Cerebellar nuclear complex (tissue), 1 donor: ENCODE results near the gene TMEM174.

Experiments
- DNase-seq, 2 experiments: peaks; one replicate each; lab custom pipeline; 2025; lab: John Stamatoyannopoulos, UW

Gene TMEM174, protein sequence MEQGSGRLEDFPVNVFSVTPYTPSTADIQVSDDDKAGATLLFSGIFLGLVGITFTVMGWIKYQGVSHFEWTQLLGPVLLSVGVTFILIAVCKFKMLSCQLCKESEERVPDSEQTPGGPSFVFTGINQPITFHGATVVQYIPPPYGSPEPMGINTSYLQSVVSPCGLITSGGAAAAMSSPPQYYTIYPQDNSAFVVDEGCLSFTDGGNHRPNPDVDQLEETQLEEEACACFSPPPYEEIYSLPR

DNA sequence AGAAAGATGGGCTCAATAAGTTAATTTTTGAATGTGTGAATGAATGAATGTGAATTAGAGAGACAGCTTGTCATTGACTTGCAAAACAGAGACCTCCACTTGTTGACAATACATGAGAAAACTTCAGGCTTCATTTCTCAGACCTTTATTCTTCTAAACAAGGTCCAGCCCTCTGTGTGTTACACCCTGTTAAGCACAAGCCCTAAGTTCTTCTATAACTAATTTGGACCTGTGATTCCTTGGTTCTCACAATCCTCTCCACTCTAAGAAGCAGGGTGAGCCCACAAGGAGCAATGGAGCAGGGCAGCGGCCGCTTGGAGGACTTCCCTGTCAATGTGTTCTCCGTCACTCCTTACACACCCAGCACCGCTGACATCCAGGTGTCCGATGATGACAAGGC is at the start of gene TMEM174:
TMEM174 (plus strand) TSS at position 243 of the 400 bp plus-strand sequence; CDS start at position 294, 51 bp downstream.
- DNase-seq: no peak

DNA sequence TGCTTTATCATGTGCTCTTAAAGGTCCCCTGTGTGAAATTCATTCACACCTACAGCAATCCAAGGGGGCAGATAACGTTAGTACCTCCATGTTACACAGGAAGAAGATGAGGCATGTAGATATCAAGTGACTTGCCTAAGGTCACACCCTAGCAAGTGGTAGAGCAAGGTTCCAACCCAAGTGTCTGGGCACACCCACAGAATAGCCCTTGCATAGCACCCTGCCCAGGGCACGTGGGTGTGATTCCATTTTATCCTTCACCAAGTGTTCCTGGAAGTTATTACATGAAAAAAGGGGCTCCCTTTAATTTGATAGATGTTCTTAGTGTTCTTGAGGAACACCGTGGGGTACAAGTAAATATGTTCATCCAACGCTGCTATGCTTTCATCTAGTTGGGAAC is 47.7 kb upstream of the TMEM174 start:
- no peak for DNase-seq

DNA sequence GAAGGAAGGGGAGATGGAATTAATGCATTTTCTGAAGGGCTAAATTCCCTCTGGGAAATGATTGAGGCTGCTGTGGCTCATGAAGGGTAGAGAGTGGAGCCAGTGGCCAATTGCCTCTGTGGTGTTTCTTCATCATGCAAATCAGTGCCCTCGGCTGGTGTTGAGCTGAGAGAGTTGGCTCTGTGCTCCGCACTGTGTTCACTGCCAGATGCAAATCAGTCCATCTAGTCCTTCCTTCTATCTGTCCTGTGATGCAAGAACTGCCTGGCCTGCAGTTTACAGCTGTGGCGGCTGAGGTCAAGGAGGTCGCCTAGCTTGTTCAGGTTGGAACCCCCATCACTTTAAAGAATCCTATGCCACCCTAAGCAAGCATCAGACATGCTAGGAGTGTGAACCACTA is 46.6 kb upstream of the TMEM174 start:
- no peak for DNase-seq

DNA sequence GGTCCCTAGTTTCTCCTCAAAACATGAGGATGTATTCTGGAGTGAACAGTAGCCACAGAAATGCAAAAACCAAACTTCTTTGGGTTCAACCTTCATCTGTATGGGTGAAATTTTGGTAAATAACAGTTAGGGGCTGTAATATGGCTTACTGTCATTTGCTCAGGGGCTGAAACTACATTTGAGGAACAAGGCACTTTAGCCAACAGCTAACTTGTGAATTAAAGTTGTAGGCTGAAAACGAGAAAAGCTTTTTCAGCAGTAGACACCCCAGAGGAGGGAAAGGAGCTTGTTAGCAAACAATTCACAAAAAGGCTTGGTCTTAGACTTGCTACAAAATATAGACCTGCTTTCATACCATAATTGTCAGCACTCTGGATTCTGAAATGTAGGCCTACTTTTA is 46.0 kb upstream of the TMEM174 start:
- no peak for DNase-seq

DNA sequence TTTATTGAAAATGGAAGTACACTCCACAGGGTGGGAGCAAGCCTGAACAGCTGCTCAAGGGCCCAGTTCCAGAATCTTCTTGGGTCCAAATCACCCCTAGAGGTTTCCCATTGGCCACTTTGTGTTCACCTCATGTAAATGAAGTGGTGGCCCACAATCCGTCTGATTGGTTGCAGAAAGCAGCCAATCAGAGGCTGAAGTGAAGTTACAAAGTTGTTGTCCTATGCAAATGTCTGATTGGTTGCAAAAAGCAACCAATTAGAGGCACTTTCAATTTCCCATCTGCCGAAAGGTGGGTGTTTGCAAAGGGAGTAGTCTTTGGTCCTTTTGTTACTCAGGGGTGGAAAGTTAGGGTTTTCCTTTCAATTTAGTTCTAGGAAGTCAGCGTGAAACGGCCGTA is 43.9 kb upstream of the TMEM174 start:
- no peak for DNase-seq

DNA sequence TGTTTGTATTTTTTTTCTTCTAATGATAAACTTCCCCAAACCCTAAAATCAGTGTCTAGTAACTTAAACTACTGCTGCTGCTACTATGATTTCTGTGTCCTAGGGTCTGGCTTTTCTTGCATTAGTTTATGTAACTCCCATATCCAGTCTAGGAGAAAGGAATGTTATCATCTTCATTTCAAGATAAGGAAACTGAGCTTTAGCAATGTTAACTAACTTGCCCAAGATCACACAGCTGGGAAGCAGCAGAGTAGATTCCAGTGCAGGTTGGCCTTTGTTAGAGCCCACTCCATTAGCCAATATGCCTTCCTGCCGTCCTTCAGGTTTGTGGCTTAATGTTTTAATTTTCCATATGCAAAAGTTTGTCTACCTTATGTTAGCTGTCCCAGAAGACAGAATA is 42.2 kb upstream of the TMEM174 start:
- DNase-seq: no peak

DNA sequence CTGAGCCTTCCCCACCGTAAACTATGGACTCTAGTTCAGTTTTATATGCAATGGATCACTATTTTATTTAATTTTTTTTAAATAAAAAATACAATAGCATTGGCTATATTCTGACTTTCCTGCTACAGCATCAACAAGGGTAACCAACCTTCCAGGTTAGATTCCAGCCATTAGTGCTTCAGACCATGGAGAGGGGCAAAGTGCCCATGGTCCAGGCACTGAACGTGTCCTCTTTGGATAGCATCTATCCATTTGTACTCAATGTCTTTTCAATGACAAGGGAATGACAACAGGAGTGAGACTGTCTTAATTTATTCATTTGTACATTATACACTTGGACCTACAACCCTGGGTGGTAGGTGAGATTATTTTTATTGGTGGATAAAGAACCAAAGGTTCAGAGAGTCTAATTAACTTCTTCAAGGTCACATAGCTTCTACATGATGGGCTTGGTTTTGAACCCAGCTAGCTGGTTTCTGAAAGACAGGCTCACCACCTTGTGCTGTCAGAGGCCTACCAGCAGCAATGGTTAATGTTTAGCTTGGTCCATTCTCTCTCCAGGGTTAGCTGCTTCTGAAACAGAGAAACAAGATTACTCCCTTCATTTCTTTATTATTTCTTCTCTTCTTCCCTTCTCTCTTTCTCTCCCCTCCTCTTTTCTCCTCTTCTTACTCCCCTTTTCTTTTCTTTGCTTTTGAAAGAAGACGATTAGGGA is 41.1 kb upstream of the TMEM174 start:
- no peak for DNase-seq

DNA sequence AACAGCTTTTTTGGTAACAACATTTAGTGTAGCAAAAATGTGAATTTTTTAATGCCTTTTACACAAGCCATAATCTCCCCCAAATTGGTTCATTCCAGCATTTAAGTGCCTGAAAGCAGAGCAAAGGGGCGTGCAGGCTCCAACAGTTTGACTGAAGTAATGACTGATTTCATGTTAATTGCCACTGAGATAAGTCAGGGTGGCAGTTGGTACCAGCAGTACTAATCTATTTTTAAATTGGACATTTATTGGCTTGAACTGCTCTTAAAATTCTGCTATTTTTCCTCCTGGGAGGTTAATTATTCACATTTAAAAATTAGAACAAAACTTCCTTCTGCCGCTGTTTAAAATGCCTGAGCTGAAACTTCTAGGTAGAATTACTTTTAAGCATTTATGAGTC is 40.2 kb upstream of the TMEM174 start:
- DNase-seq: no peak

DNA sequence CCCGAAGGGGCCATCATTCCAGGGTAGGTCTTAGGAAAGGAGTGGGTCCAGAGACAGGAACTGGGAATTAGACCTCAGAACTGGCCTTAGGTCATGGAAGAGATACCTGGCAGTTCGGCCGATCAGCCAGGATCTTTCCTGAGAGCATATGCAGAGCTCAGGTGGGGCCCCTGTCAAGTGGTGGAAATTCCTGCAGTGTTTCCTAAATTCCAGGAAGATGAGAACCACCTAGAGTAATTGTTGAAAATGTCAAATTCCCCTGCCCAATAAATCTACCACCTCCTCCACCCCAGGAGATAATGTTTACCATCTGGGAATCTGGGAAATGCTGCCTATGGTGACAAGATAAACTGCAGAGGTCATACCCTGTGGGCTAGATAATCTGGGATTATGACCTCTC is 38.0 kb upstream of the TMEM174 start:
- DNase-seq: no peak

DNA sequence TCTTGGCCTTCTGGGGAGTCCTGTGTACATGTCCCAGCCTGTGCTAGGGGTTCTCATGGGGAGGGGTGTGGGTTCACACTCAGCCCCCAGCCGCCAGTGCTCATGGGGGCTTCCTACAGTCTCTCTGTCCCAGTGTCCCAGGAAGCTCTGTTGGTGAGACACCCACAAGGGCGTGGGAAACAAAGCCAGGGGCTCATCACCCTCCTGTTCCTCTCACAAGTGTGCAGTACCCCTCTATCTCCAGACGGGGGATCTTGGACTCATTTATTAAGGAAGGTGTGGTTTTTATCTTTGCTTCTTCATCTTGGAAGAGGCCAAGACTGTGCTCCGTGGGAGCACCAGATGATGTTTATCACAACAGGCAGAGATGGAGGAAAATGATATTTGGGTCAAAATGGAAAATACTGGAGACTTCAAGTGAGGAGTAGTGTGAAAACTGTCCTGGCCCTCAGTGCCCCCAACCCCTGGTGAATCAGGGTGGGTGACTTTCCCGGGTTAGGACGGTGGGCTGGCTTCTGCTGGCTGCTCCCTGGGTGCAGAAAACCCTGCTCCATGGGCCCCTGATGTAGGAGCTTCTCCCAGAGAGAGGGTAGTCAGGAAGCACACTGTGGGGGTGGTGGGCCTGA is 37.5 kb upstream of the TMEM174 start:
- no peak for DNase-seq

DNA sequence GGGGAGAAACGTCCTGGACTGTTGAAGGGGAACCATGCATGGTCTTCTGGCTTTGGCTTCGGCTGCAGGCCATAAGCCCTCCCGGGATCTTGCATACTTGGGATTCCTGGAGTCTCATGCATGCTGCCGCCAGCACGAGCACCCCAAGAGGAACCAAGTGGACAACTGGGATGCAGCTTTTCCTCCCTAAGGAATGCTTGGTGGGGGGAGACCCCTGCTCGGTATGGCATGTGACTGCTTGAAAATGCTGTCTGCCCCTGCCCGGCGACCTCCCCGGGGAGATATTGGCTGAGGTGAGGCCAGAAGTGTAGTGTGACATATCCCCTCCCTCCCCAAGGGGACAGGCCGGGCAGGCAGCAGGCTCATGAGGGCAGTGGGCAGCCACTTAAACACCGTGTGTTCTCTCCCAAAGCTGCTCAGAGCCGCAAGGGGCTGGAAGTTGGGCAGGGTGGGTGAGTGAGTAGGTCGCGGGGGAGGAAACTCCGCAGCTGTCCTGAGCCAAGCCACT is 36.9 kb upstream of the TMEM174 start:
- no peak for DNase-seq

DNA sequence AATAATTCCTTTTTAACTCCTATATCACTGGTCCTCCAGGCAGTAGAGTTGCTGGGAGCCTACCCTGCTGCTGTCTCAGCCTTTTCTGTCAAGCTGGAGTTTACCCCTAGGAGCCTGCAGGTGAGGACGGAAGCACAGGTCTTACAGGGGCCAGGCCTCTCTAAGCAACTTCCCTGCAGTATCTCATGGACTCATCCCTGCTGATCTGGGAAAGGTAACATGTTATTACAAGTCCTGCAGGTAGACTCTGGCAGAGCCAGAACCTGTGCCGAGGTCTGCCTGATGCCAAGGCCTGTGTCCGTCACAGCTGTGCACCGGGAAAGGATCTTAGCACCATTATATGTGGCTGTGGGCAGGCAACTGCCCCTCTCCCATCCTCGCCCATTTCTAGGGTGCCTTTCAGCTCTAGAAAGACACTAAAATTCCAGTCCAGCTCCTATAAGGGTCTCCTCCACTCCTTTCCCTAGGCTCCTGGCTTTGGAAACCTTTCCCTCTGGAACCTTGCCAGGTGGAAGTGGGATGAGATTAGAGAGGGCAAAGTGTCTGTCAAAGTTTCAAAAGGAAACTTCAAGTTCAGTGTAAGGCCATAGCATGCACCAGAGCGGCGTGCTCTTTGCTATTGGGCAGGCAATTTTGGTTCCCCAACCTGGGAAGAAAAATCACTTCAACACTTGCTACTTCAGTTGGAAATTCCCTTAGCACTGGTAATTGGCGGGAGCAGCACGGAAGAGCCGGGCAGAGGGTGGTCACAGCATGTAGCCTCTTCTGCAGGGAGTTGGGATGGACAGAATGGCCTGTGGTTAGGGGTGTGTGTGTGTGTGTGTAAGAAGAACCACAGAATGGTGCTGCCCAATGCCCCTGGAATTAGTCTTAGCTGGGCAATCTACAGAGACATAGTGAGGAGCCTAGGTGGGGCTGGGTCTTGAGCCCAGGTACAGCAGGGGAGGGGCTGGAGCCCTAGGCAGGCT is 35.1 kb upstream of the TMEM174 start:
- no peak for DNase-seq

DNA sequence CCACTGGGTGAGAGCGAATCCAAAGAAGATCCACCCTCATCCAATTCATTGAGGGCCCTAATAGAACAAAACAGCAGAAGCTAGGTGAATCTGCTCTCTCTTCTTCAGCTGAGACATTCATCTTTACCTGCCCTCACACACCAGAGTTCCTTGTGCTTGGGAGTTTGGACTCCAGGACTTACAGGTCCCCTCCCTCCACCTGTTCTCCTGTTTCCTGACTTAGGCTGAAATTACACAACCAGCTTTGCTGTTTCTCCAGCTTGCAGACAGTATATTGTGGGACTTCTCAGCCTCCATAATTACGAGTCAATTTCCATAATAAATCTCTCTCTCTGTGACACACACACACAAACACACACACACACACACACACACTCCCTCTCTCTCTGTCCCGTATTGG is 33.5 kb upstream of the TMEM174 start:
- no peak for DNase-seq

DNA sequence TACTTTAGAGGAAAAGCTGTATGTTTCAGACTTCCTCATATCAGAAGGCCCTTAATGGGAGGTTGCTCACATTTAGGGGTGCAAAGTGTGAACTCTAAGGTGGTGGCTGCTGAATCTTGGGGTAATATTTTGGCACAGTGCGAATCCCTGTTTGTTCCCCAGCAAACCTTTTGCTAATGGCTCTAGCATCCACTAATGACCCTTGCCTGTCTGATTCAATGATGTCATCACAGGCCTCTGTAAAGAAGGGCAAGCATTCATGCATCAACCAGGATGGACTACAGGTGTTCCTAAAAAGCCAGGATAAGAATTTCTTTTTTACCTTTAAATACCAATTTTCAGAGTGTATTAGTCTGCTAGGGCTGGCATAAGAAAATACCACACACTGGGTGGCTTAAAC is 32.2 kb upstream of the TMEM174 start:
- DNase-seq: no peak

DNA sequence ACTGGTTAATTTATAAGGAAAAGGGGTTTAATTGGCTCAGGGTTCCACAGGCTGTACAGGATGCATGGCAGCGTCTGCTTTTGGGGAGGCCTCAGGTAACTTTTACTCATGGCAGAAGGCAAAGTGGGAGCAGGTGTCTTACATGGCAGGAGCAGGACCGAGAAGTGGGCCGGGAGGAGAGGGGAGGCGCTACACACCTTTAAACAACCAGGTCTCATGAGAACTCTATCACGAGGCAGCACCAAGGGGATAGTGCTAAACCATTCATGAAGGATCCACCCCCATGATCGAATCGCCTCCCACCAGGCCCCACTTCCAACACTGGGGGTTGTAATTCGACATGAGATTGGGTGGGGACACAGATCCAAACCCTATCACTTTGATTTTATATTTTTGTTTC is 31.0 kb upstream of the TMEM174 start:
- DNase-seq: no peak

DNA sequence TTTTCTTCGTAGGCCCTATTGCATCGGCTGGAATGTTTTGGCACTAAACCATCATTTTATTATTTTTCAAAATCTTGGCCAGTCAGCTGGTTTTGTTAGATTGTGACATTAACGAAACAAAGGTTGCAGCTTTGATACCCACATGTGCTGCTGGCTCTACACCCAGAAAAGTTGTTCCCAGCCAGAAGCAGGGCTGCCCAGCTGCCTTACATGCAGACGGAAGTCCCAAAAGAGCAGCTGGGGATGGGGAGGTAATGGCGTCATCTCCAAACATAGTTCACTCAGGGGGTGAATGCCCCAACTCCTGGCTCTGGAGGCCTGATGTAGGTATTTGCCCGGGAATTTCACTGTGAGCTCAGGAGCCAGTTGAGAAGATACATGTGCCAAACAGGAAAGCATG is 29.3 kb upstream of the TMEM174 start:
- DNase-seq: no peak

DNA sequence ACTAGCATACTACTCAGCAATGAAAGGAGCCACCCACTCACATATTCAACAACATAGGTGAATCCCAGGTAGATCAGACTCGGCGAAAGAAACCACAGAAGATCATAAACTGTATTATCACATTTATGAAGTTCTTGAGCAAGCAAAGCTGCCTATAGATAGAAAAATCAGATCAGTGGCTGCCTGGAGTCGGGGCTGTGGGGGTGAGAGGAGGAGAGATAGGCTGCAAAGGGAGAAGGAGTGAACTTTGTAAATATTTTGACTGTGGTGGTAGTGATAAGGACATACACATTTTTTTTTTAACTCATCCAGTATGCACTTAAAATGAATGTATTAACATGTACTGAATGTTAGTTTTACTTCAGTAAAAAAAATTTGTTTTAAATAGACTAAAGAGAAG is 23.5 kb upstream of the TMEM174 start:
- no peak for DNase-seq

DNA sequence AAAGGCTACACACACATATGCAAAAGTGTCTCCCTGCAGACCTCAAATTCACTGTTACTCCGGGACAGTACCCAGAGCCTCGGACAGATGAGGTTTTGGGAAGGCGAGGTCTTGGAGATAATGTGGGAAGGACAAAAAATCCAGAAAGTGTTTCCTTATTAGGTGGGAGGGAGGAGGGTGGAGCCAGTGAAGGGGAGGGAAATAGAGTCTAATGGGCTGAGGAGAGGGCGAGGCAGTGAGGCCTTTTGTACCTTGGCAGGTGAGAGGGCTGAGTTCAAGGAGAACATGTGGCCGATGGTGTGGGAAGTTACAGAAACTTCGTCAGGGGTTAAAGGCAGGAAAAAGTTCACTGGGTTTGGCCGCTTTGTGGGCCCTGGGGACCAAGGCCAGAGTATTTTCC is 22.1 kb upstream of the TMEM174 start:
- DNase-seq: no peak

DNA sequence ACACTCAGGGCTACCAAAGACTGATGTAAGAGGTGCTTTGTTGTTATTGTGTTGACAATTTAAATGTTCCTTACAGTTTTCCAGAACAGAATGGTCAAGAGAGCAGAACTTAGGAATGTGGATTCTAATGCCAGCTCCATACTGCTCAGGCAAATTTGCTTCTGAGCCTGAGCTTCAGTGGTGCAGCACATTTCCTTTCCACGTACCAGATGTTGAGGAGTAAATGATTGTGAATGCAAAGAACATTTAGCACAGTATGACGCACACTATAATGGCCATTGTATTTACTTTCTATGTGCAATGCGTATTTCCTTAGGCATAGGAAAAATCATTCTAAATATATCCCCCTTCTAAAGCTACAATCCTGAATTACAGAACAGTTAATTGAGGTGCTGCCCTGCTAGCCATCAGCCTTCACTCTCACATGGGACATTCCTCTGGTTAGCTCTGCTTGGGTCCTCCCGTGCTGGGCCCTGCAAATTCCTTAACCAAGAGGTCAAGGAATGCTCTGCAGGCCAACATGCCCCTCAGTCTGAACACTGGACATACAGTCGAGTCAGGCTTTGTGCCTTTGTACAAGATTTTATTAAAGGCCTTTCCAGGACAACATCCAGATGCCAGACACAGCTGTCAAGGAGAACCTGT is 21.1 kb upstream of the TMEM174 start:
- no peak for DNase-seq

DNA sequence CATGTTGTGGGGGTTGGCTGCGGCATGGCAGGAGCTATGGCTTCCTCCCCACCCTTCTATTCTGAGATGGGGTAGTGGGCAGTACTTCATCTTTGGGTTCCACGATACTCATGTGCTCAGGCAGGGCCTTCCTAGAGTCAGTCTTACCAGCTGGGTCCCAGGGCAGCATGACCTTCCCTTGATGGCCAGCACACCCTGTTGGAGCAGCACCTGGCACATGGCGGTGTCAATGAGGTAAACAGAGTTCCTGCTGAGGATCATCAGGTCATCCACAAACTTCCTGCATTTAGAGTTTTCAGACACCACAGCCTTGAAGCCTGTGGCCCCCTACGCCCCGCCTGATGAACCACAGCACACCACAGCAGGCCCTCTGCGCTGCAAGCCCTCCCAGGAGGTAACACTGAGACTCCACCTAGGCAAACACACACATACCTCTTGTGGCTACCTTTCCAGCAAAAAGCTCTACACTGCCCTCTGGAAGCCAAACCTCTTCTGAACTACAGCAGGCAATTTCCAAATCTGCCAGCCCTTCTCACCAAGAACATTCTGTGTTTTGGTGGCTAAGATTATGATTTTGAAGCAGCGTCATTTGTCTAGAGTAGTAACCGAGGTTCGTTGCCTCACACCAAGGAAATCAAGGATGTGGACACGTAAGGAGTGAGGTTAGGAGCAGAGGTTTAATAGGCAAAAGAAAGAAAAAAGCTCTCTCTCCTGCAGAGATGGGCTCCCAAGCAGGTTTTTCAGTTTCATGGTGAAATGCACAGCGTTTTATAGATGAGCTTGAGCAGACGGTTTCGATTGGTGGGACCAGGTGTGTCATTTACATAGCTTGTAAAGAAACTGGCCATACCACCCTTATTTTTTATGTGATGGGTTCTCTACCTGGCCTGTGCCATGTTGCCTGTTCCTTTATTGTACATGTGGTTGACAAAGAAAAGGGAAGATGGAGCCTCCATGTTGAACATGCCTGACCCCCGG is 20.3 kb upstream of the TMEM174 start:
- DNase-seq: no peak
